Neural cell (in vitro differentiated cells): ENCODE measurements around the gene PATL2.
"Not testable (repeated sequence)": the region's sequence is repeated elsewhere in the genome, so short reads cannot be mapped to it uniquely, and the experiment has no call there.

Experiments used
- EP300 ChIP-seq: fragments of 450-650 bp; conservative IDR thresholded peaks from 2 replicates; pipeline ENCODE4 v1.6.1; 2014; ENCODE audit warnings: antibody characterized with exemption, mild to moderate bottlenecking, moderate library complexity; ENCODE audit not compliant: poor library complexity, severe bottlenecking
- EZH2 ChIP-seq: fragments of 200-600, 300-800 bp; shearing (Covaris generic), sonication (generic); IDR thresholded peaks from 2 replicates; pipeline ENCODE4 v1.6.1; 2014; ENCODE audit warnings: antibody characterized with exemption, low read length, borderline replicate concordance, mild to moderate bottlenecking; ENCODE audit not compliant: insufficient read depth, poor library complexity, severe bottlenecking
- MXI1 ChIP-seq: fragments of 450-650 bp; conservative IDR thresholded peaks from 2 replicates; pipeline ENCODE4 v1.6.1; 2014; ENCODE audit warnings: antibody characterized with exemption, mild to moderate bottlenecking; ENCODE audit not compliant: poor library complexity, severe bottlenecking
- POLR2AphosphoS5 ChIP-seq: IDR thresholded peaks from 2 replicates; pipeline ENCODE4 v1.6.1; 2012
- RAD21 ChIP-seq: fragments of 450-650 bp; conservative IDR thresholded peaks from 2 replicates; pipeline ENCODE4 v1.6.1; 2014; ENCODE audit warnings: antibody characterized with exemption, mild to moderate bottlenecking, moderate library complexity
- SMC3 ChIP-seq: fragments of 450-650 bp; conservative IDR thresholded peaks from 2 replicates; pipeline ENCODE4 v1.6.1; 2014; ENCODE audit warnings: antibody characterized with exemption, mild to moderate bottlenecking, moderate library complexity; ENCODE audit not compliant: poor library complexity
- TAF1 ChIP-seq: IDR thresholded peaks from 2 replicates; pipeline ENCODE4 v1.6.1; 2012; ENCODE audit warnings: low read depth
- TF ChIP-seq, protein P1 (sequence below): fragments of 450-650 bp; IDR thresholded peaks from 2 replicates; pipeline ENCODE4 v1.5.1; 2014; ENCODE audit warnings: antibody characterized with exemption, mild to moderate bottlenecking, moderate library complexity; ENCODE audit not compliant: poor library complexity, severe bottlenecking
- TF ChIP-seq, protein P2 (sequence below): IDR thresholded peaks from 2 replicates; pipeline ENCODE4 v1.6.1; 2012; ENCODE audit warnings: borderline replicate concordance

DNA sequence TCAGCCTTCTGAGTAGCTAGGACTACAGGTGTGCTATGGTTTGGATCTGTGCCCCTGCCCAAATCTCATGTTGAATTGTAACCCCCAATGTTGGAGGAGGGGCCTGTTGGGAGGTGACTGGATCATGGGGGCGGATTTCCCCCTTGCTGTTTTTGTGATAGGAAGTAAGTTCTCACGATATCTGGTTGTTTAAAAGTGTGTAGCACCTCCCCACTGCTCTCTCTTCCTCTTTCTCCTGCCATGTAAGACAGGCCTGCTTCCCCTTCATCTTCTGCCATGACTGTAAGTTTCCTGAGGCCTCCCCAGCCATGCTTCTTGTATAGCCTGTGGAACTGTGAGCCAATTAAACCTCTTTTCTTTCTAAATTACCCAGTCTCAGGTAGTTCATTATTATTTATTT, 85.8 kb downstream of the PATL2 start:
- TF ChIP-seq, protein P1, sequence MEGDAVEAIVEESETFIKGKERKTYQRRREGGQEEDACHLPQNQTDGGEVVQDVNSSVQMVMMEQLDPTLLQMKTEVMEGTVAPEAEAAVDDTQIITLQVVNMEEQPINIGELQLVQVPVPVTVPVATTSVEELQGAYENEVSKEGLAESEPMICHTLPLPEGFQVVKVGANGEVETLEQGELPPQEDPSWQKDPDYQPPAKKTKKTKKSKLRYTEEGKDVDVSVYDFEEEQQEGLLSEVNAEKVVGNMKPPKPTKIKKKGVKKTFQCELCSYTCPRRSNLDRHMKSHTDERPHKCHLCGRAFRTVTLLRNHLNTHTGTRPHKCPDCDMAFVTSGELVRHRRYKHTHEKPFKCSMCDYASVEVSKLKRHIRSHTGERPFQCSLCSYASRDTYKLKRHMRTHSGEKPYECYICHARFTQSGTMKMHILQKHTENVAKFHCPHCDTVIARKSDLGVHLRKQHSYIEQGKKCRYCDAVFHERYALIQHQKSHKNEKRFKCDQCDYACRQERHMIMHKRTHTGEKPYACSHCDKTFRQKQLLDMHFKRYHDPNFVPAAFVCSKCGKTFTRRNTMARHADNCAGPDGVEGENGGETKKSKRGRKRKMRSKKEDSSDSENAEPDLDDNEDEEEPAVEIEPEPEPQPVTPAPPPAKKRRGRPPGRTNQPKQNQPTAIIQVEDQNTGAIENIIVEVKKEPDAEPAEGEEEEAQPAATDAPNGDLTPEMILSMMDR: not testable (repeated sequence)
- TF ChIP-seq, protein P2, sequence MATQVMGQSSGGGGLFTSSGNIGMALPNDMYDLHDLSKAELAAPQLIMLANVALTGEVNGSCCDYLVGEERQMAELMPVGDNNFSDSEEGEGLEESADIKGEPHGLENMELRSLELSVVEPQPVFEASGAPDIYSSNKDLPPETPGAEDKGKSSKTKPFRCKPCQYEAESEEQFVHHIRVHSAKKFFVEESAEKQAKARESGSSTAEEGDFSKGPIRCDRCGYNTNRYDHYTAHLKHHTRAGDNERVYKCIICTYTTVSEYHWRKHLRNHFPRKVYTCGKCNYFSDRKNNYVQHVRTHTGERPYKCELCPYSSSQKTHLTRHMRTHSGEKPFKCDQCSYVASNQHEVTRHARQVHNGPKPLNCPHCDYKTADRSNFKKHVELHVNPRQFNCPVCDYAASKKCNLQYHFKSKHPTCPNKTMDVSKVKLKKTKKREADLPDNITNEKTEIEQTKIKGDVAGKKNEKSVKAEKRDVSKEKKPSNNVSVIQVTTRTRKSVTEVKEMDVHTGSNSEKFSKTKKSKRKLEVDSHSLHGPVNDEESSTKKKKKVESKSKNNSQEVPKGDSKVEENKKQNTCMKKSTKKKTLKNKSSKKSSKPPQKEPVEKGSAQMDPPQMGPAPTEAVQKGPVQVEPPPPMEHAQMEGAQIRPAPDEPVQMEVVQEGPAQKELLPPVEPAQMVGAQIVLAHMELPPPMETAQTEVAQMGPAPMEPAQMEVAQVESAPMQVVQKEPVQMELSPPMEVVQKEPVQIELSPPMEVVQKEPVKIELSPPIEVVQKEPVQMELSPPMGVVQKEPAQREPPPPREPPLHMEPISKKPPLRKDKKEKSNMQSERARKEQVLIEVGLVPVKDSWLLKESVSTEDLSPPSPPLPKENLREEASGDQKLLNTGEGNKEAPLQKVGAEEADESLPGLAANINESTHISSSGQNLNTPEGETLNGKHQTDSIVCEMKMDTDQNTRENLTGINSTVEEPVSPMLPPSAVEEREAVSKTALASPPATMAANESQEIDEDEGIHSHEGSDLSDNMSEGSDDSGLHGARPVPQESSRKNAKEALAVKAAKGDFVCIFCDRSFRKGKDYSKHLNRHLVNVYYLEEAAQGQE: not testable (repeated sequence)
- TF ChIP-seq POLR2AphosphoS5, EP300, EZH2, TAF1, SMC3, RAD21, MXI1: not testable (repeated sequence)
